Stimulated activated CD8-positive, alpha-beta memory T cell treated with anti-CD3 and anti-CD28 coated beads, Interleukin-7, amount 100 ng/mL, for 24 hours (primary cell): ENCODE results near the gene PLPPR4.
"Not testable (repeated sequence)": the region's sequence is repeated elsewhere in the genome, so short reads cannot be mapped to it uniquely, and the experiment has no call there.

Source experiments
- DNase-seq: peaks from one replicate; pipeline ENCODE4 v3.0.0-alpha.2; 2020; ENCODE audit warnings: low read depth

The PLPPR4 gene

GRCh38 chr1:99264201-99265021 is at the start of gene PLPPR4:
PLPPR4 (plus strand) TSS chr1:99264492; CDS start chr1:99264594, 102 bp downstream.
- DNase-seq, result no peak

- no peak for DNase-seq
These were observed 47.3 kb upstream of the PLPPR4 start for GRCh38 chr1:99216956-99217355.

GRCh38 chr1:99217599-99217998 is 46.7 kb upstream of the PLPPR4 start:
- DNase-seq, result no peak

- DNase-seq, result no peak
These were observed 45.7 kb upstream of the PLPPR4 start for GRCh38 chr1:99218572-99218971.

GRCh38 chr1:99218999-99219398 is 45.3 kb upstream of the PLPPR4 start:
- no peak for DNase-seq

- DNase-seq, result no peak
These were observed 37.0 kb upstream of the PLPPR4 start for GRCh38 chr1:99227056-99227897.

- DNase-seq, result no peak
These were observed 36.1 kb upstream of the PLPPR4 start for GRCh38 chr1:99228153-99228552.

- no peak for DNase-seq
These were observed 35.2 kb upstream of the PLPPR4 start for GRCh38 chr1:99229122-99229521.

GRCh38 chr1:99230695-99231094 is 33.6 kb upstream of the PLPPR4 start:
- DNase-seq, result no peak

GRCh38 chr1:99232172-99232571 is 32.1 kb upstream of the PLPPR4 start:
- no peak for DNase-seq

- no peak for DNase-seq
These were observed 30.8 kb upstream of the PLPPR4 start for GRCh38 chr1:99233446-99233845.

- no peak for DNase-seq
These were observed 27.5 kb upstream of the PLPPR4 start for GRCh38 chr1:99236756-99237155.

- no peak for DNase-seq
These were observed 24.6 kb upstream of the PLPPR4 start for GRCh38 chr1:99239690-99240089.

- no peak for DNase-seq
These were observed 23.7 kb upstream of the PLPPR4 start for GRCh38 chr1:99240621-99241020.

- DNase-seq, result no peak
These were observed 18.1 kb upstream of the PLPPR4 start for GRCh38 chr1:99246152-99246551.

GRCh38 chr1:99247199-99247598 is 17.1 kb upstream of the PLPPR4 start:
- no peak for DNase-seq

- DNase-seq, result no peak
These were observed 13.6 kb upstream of the PLPPR4 start for GRCh38 chr1:99250728-99251127.

- no peak for DNase-seq
These were observed 13.0 kb upstream of the PLPPR4 start for GRCh38 chr1:99251308-99251707.

GRCh38 chr1:99252630-99253029 is 11.7 kb upstream of the PLPPR4 start:
- no peak for DNase-seq

- DNase-seq, result not testable (repeated sequence)
These were observed 3.9 kb upstream of the PLPPR4 start for GRCh38 chr1:99260402-99260801.

- DNase-seq, result no peak
These were observed 832 bp downstream of the PLPPR4 start for GRCh38 chr1:99265124-99265523.

GRCh38 chr1:99266726-99267125 is 2.4 kb downstream of the PLPPR4 start:
- no peak for DNase-seq

- DNase-seq, result no peak
These were observed 3.7 kb downstream of the PLPPR4 start for GRCh38 chr1:99268021-99268420.
